ENCODE data around the gene CCDC69. TPM values are rescaled to one million over a fixed set of nuclear protein-coding genes. Genes with fewer than 3 reads are reported as not detected.
"Not testable (repeated sequence)": the region's sequence is repeated elsewhere in the genome, so short reads cannot be mapped to it uniquely, and the experiment has no call there.

Gene CCDC69
- total RNA-seq, 1 donor from 2014 or later = 8.4 TPM

DNA sequence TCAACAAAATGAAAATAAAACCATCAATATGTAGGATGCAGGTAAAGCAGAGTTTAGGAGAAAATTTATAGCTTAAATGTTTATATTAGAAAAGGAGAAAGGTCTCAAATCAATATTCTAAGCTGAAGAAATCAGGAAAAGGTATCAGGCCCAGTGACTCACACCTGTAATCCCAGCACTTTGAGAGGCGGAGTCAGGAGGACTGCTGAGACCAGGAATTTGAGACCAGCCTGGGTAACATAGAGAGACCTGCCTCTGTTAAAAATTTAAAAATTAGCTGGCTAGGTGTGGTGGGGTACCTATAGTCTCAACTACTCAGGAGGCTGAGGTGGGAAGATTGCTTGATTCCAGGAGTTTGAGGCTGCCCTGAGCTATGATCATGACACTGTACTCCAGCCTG is 32.2 kb downstream of the CCDC69 start:
- no peak for ATAC-seq

DNA sequence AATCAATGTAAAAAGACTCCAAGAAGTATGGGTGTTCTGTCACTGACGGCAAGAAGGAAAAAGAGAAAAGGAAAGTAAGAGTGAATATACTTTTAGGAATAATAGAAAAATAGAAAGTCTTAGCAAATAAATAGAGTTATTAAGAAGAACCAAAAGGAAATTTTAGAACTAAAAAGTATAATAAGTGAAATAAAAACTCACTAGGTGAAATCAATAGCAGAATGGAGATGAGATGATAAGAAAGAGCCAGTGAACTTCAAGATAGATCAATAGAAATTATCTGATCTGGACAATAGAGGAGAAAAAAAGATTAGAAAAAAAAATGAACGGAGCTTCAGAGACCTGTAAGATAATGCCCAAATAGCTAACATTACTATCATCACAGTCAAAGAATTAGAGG is 34.7 kb downstream of the CCDC69 start:
- ATAC-seq = no peak

DNA sequence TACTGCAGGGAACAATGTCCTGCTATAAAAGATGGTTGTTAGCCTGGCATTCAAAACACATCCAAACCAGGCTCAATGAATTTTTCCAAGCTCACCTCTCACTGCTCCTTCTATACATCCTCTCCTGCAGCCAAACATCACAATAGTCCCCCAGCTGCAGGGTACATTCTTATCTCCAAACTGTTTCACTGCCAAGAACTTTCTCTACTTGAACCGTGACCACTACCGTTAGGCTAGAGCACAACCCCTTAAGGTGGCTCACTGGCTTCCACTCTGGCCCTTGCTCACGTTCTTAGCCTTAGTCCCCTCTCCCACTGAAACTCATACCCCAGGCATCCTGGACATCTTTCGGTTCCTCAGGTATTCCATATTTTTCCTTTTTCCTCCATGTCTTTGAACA is 37.4 kb downstream of the CCDC69 start:
- ATAC-seq = no peak

DNA sequence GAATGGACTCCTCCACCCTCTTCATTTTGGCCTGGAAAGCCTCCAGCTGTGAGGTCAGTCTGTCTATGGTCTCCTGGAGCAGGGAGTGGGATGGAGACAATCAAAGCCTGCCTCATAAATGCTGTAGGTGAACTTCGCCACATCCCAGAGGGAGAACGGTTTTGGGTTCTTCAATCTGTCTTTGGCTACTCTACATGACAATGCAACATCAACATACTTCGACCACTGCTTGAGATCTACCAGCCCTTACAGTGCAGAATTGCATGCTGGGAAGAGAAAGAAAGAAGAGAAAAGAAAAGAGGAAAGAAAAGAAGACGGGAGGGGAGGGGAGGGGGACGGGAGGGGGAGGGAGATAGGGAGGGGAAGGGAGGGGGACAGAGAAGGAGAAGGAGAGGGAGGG is 37.8 kb downstream of the CCDC69 start:
- ATAC-seq = no peak

DNA sequence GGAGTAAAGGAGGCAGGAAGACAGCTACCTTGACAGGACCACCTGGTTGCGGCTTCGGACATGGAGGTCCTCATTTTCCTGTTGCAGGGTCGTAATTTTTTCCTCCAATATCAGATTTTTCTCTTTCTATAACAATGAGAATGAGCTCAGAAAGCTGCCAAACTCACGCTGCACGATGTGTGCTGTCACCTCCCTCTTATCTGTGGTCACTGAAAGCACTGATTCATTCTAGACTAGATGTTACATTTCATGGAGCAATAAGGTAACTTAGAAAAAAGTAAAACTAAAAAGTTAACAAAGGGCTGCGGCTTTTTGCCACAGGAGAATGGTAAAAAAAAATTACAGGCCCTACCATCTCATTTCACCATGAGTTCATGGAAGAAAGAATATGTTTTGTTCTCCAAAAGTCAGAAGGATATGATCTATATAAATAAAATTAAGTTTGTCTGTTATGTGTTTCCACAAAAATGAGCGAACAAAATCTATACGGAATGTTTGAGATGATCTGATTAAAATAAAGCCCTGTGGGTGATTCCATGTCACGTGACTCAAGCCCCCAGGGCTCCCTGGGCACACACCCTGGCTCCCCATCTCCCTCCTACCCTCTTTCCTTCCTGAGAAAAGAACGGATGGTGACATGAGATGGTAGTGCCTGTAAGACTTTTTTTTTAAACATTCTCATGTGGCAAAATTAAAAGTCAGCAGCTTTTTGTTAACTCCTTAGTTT is 39.4 kb downstream of the CCDC69 start:
- no peak for ATAC-seq

DNA sequence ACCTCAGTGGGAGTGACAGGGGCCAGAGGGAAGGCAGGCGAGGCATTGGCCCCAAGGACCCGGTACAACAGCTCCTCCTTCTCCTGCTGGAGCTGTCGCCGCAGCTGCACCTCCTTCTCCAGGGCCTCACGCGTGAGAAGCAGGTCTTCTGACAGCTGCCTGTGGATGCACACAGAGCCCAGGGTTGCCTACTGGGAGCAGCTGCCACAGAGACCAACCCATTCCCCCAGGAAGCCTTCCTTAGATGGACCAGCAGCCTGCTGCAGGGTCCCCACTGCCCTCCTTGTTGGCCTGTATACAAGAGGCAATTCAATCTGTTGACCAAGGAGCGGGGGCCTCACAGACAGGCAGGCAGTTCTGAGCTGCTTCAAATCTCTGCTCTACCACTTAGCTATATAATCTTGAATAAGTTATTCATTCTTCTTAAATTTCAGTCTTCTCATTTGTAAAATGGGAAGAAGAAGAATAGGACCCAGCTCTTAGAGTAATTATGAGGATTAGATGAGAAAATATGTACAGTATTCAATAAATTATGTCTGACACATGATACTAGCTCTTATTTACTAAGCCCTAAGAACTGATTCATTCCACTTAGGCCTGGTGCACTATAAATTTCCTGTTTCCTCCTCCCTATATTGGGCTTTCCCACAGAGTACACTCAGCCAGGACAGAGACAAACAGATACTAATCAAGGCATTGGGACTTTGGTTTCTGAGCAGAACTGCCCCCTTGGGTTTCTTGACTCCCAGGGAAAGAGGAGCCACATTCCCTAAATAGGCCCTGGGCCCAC is 40.2 kb downstream of the CCDC69 start:
- peak; percentile 62 for ATAC-seq

DNA sequence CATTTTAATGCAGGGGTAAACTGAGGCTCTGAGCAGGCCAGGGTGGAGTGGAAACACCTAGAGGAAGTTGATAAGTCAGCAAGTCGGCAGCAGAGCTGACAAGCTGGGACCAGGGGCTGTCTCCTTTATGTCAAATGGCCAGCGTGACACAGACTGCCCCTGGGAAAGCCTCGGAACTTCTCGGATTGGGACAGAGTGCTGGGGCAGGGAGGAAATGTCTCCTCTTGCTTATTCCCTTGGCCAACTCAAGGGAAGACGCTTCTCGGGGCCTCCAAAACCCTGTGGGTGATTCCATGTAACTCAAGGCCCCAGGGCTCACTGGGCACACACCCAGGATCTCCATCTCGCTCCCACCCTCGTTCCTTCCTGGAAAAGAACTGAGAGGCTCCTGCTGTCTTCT is 40.9 kb downstream of the CCDC69 start:
- no peak for ATAC-seq

DNA sequence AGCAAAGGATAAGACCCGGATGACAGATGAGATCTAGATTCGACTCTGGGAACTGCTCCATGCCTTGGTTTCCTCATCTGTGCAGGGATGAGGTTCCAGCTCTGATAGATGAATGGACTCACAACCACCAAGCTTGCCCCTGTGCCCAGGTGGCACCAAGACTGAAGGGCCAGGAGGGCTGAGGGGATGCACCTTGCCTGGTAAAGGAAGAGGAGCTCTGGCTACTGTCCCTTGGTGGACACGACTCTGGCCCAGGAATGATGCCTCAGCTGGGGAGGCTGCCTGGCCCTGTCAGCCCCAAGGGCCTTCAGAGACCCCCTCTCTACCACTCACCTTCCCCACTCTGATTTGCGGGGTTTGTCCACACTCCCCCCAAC is 41.4 kb downstream of the CCDC69 start:
- no peak for ATAC-seq

DNA sequence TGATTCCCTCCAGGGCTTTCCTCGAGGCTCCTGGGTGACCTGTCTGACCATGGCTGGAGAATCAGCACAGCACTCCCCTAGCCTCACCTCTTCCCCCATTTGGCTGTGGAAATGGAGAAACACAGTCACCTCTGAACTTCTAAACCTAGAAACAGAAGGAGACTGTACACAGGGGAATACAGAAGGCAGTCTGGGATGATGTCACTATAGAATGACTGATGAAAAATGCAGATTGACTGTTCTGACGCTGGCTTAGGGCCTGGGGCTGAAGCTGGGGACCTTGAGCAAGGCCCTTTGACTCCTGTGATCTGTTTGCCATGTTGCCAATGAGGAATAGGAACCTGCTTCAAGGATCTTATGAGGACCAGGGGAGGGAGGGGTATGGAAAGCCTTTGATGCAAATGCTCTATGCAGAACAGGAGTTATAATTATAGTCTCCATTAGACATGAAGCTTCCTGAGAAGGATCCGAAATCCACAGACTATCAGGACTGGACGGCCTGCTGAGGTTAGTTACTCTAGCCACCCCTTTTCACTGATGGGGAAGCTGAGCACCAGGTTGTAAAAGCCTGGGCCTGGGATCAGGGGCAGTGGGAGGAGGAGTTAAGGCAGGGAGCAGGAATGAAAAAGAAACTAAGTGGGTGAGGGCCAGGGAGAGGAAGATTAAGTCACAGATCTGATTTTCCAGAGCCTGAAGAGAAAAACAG is 41.9 kb downstream of the CCDC69 start:
- ATAC-seq = no peak

DNA sequence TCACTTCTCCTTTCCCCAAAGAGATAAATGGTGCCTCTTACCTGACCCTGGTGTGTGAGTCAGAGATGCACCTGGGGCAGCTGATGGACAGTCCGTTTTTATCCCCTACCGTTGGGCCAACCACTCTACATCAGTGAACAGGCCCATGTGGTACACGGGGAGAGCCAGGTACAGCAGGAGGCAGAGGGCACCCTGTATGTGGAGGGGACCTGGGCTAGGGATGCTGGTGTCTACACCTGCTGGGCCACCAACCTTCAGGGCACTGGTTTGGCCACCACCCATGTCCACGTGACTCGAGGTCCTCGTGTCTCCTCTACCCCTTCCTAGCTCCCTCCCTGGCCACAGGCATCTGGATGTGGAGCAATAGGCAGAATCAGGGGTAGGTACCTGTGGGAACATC is 43.6 kb downstream of the CCDC69 start:
- no peak for ATAC-seq

DNA sequence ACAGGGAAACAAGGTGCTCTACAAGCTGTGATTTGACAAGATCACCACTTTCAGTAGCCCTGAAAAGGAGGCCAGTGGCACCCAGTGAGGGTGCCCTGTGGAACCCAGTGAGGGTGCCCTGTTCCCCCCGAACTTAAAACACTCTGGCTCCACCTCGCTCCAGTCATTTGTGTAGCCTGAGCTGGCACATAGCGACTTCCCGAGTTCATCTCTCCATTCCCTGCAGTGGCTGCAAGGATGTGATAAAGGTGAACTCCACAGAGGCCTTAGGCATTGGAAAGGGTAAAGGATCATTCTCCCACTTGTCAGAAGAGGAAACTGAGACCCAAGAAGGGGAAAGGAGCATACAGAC is 44.4 kb downstream of the CCDC69 start:
- no peak for ATAC-seq

DNA sequence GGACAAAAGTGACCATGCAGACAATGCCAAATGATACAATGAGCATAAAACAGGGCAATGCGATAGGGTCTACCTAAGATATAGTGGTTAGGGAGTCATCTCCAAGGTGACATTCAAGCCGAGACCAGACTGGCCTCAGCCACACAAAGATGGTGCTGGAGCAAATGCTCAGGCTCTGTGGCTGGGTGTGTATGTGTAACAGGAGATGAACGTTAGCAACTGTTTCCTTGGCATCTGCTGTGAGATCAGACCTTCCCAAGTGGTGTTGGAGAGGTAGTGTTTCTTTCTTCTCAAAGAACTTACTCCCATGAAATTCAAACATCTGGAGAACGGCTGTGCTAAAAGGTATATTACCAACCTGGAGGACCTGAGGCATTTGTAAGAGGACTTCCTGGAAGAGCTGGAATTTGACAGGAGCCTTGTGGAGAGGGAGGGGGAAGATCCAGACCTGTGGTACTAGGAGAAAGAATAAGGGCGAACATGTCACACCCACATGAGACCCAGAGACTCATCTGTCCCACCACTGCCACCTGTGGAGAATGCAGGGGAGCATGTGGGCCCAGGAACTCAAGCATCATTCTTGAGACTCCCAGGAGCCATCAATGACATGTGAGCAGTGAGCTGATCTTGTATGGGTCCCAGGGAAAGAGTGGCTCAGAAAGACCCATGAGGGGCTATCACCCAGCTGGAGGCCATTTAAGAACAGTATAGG is 45.0 kb downstream of the CCDC69 start:
- no peak for ATAC-seq

DNA sequence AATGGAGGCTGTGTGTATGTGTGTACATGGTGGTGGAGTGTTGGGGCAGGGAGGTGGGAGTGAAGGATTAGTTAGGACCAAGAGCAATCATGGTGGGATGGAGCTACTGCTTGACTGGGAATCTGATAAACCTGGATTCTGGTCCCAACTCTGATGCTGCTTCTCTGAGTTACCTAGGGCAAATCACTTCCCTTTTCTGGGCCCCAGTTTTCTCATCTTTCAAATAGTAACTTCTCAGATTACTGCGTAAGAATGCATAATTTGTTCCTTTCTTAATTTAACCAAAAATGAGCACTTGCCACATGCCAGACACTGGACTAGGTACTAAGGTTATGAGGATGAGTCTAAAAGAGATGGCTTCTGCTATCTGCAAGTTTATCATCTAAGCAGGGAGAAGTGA is 45.5 kb downstream of the CCDC69 start:
- ATAC-seq = no peak

DNA sequence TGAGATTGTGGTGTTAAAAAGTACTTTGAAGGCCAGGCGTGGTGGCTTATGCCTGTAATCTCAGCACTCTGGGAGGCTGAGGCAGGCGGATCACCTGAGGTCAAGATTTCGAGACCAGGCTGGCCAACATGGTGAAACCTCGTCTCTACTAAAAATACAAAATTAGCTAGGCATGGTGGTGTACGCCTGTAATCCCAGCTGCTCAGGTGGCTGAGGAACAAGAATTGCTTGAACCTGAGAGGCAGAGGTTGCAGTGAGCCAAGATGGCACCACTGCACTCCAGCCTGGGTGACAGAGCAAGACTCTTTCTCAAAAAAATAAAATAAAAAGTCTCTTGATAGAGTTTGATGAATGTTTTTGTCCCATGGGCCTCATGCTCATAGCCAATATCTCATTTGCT is 47.6 kb downstream of the CCDC69 start:
- not testable (repeated sequence) for ATAC-seq

DNA sequence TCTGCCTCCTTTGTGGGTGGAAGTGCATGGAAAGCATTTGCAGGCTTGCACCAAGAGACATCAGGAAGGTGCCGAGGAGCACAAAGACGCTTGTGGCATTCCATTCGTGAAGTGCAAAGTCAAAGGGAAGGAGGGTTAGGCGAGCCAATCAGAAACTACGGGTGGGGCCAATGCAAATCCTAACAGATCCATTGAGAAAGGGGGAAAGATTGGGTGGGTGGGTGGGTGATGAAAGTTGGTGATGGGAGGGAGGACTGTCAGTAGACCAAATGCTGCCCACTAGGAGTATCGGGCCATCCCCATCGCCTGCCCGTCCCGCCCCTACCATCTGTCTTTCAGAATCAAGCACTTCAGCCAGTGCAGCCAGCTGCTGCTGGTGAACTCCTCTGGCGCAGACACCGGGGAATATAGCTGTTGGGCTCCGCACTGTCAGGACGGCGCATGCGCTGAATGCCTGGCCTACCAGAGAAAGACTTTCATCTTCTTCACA is 49.2 kb downstream of the CCDC69 start:
- no peak for ATAC-seq

DNA sequence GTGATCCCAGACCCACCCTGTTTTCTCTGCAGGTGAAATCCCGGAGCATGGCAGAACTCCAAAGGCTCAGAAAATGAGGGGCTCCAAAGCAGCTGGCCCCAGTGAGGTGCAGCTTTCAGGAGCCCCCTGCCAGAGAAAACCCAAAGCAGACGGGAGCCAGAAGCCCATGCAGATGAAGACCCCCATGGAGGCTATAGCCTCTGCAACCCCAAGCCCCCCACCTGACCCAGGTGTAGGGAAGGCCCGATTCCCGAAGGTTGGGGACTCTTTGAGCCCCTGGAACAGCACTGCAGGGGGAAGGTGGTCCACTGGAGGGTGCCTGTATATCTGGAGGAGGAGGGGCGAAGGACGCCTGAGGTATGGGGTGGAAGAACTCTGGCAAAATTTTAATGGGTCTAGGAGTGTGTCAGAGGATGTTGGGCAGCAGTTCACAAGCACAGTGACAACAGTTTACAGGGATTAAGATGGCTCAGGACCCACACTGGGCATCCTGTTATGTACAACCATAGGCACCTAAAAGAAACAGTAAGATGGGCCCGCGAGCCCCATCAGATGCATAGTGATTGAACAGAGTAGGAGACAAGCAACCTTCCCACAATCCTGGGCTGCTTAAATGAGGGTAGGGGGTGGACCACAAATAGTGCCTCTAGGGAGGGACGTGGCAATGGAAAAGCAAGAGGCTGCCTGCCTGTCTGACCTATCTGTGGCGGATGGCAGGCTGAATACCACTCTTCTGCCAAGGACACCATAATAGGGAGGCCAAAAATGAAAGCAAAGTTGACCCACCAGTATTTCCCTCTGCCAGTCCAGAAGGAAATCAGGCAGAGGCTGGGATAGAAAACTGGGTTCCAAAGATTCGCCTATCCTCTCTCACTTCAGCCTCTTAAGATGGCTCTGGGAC is 49.9 kb downstream of the CCDC69 start:
- ATAC-seq = no peak

DNA sequence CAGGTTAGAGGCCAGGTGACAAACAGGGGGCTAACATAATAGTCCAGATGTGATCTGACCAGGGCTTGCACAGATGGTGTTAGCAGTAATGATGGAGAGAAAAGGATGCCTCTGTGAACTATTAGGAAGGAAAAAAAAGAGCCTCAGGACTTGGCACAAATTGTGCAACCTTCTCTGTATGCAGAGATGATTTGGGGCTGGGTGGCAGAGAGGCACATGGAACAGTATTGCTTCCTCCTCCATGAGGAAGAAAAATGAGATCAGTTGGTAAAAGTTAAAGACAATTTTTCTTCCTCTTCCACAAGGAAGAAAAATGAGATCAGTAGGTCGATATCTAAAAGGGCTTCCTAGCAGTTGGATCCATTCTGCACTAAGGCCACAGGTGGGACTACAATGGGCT is 52.4 kb downstream of the CCDC69 start:
- ATAC-seq = no peak

DNA sequence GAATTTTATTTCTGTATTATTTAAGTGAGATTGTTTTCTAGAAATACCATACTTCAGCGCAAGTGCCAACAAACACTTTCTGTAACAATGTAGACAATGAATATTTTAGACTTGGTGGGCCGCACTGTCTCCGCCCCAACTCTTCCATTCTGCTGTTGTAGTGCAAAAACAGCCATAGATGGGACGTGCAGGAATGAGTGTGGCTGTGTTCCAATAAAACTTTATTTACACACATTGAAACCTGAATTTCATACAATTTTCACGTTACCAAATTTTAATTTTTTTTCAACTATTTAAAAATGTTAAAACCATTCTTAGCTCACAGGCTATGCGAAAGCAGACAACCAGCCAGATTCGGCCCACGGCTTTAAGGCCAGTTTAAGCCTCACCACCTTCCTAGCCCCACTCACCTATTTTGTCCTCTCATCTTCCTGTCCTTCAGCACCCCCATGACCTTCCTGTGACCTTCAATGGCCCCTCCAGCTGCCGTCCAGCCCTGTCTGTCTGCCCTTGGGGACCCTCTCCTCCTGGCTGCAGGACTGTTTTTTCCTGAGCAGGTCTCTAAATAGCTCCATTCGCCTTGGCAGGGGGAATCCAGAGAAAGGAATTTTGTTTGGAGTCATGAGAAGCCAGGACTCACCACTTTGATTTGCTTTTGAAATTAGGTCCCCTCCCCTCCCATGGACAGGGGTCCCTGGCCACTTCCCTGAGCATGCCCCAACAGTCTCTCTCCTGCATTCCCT is 55.1 kb downstream of the CCDC69 start:
- ATAC-seq = no peak

DNA sequence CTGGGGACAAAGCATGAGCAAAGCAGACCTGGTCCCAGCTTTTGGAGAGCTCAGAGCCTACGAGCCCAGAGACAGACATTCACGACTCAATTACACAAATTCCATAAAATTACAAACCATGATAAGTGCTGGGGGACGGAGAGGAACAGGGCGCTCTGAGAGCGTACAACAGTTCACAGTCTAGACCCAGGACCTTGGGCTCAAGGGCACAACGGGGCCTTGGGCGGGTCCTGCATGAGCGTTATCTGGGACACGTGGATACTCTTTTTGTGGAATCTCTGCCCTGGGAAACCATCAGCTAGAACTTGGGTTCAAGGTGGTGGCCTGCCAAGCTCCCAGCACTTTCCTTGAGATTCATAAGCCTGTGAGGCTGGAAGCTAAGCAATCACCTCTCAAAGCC is 56.9 kb downstream of the CCDC69 start:
- no peak for ATAC-seq

DNA sequence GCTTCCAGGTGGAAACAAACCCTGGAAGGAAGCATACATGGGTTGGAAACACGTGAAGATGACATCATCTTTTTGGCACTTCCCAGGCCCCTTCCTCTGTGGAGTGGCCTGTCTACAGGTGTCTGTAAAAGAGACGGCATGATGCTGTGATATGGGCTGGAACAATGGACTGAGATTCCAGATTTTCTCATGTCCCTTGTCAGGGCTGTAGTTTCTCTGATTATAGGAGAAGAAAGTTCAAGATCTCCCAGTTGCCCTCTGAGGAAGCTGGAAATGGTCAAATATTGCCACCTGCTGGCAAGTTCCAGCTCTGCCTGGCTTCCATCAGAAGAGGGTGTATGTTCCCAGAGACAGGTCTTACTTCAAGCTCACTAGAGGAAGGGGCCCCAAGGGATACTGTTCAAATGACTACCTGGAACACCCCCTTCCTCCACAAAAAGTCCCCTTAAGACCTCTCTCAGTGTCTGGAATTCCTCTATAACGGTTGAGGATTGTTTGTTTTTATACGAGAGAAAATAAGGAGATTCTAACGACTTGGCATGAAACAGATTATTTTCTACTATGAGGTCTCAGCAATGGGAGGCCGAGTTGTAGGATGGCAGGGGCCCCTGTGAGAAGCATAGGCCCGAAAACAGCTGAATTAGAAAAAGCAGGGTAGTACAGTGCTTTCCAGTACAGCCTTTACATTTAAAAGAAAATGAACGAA is 59.1 kb downstream of the CCDC69 start:
- ATAC-seq = peak; percentile 85

DNA sequence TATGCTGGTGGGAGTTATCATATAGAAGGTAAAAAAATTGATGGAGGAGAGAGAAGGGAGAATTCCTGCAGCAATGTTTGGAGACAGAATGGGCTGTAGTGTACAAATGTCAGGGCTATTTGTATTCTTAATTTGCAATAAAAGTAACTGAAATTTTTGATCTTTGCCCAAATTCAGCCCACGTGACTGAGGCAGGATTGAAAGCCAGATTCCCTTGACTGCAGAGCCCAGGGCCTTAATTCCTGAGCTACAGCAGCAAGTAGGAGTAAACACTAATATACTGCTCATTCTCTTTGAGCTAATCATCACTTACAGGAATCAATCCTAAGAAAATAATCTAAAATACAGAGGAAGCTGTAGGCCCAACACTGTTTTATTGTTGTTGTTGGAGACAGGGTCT is 61.1 kb downstream of the CCDC69 start:
- ATAC-seq = no peak

Measured in esophagus mucosa (tissue), 1 donor.